GM19099 (cell line): Measurements from ENCODE around the gene DNAI2.

ENCODE experiments used
- POLR2A ChIP-seq: IDR thresholded peaks from 3 replicates; pipeline ENCODE4 v1.6.1; 2011; ENCODE audit warnings: low read depth; ENCODE audit not compliant: insufficient read length; ENCODE audit errors: extremely low read depth

The DNAI2 gene

DNA sequence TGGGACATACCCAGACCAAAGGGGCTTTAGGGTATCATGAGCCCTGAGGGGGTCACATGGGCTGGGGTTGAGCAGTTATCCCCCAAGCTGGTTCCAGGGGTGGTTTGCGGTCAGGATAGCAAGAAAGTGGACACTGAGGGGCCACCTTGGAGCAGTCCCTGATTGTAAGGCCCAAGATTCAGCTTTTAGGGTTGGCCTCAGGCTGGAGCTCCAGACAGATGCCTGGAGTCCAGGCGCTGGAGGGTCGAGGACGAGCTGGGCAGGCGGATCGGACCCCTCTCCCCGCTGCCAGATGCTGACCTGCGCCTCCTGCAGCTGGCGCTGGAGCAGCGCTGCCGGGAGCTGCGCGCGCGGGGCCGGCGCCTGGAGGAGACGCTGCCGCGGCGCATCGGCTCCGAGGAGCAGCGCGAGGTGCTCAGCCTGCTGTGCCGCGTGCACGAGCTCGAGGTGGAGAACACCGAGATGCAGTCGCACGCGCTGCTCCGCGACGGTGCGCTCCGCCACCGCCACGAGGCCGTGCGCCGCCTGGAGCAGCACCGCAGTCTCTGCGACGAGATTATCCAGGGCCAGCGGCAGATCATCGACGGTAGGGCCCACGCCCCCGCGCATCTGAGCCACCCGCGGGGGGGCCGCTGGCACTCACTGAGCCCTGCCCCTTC is 77.6 kb downstream of the DNAI2 start:
- TF ChIP-seq POLR2A: no peak

DNA sequence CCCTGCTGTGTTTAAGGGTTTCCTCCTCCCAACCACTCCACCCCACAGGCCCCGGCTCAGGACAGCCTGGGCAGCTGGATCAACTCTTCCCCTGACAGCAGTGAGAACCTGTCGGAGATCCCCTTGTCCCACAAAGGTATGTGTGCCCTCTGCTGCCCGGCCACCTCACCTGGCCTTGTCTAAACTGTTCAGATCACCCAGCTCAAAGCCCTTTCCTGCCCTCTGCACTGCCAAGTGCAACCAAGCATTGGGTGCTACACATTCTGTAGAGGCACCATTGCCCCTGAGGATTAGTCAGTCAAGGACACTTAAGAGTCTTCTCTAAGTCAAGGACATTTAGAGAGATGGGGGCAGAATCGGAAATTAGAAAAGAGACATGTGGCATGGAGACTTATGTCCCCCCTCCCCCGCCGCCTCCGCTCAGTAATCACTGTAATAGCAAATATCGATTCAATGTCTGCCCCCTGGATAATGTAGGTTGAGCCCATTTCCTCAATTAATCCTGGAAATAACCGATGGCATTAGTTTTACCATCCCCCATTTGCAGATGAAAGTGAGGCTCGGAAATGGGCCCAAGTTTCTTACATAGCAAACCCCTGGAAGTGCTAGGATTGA is 79.5 kb downstream of the DNAI2 start:
- no peak for TF ChIP-seq POLR2A

DNA sequence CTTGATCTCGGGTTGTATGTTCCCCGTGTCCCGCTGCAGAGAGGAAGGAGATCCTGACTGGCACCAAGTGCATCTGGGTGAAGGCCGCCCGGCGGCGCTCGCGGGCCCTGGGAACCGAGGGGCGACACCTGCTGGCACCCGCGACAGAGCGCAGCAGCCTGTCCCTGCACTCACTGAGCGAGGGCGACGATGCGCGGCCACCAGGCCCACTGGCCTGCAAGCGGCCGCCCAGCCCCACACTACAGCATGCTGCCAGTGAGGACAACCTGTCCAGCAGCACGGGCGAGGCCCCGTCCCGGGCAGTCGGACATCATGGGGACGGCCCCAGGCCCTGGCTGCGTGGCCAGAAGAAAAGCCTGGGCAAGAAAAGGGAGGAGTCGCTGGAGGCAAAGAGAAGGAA is 80.1 kb downstream of the DNAI2 start:
- TF ChIP-seq POLR2A: no peak

DNA sequence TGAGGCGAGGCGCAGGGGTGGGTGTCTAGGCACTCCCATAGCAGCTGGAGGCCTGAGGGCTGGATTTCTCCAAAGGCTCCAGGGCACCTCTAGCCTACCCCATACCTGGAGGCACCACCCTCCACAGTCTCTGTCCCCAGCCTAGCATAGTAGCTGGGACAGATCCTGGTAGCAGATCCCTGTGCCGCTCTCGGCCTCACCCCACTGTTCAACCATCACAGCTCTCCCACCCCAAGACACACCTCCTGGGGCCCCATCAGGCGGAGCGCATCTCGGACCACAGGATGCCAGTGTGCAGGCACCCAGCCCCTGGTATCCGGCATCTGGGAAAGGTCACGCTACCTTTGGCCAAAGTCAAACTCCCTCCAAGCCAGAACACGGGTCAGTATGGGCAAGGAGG is 80.5 kb downstream of the DNAI2 start:
- TF ChIP-seq POLR2A: no peak

DNA sequence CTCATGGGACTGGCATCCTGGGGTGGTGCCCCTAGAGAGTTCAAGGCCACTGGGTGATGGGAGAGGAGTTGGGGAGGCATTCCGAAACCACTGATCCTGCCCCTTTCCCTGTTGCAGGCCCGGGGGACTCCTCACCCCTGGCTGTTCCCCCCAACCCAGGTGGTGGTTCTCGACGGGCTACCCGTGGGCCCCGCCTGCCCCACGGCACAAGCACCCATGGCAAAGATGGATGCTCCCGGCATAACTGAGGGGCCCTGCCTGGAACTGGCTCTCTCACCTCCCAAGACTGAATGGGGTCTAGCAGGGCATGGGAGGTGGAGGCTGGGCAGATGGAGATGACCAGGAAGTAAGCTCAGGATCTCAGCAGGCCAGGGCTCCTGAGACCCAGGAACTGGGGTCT is 81.0 kb downstream of the DNAI2 start:
- TF ChIP-seq POLR2A: no peak

DNA sequence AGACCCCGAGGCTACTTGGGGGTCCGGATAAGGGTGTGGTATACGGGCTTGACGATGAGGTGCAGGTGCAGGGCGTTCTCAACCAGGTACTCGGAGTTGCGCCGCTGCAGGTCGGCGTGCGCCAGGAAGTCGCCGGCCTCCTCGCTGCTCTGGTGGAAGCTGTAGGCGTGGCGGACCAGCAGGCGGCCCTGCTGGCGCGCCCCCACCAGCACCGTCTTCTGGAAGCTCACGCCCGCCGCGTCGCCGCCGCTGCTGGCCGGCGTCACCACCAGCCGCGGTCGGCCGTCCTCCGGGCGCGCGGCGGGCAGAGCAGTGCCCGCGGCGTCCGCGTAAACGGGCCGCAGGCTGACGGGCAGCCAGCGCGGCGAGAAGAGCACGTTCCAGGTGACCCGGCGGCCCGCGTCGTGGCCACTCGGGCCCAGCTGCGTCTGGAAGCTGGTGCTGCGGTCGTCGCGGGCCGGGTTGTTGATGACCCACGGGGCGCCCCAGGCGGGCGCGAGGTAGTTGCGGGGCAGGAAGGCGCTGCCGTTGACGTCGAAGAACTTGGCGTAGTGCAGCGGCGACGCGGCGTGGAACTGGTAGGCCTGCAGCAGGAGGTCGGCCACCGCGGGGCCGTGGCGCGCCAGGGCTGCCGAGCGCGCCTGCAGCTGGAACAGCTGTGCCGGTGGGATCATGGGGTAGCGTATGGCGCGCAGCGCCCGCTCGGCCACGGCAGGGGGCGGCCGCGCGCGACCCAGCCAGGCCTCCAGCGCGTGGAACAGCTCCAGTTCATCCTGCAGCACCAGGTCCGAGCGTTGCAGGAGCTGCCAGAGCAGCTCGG is 82.8 kb downstream of the DNAI2 start:
- no peak for TF ChIP-seq POLR2A

DNA sequence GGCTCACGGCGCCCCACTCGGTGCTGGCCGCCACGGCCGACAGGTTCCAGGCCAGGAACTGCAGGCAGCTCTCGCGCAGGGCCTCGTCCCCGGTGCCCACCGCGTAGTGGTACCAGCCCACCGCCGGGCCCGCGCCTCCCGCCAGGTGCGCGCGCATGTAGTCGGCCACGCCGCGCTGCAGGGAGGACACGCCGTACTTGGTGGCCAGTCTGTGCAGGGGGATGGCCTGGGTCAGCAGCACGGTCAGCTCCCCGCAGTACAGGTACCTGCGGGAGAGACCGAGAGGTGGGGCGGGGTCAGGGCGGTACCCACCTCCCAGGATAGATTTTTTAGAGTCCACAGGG is 83.4 kb downstream of the DNAI2 start:
- TF ChIP-seq POLR2A: no peak

DNA sequence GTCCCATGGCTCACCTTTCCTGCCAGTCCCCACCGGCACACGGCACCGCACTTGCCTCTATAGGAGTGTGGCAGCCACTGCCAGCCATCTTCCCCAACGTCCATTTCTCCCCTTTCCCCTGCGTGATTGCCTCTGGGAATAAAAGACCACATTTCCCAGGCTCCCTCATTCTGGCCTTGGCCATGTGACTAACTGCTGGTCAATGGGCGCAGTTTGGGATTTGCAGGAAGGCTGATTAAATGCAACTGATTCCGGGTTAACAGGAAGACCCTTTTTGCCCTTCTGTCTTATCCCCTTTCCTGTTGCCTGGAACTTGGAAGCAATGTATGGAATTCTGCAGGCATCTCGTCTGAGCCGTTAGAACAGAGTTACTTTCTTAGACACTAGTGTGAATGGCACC is 84.7 kb downstream of the DNAI2 start:
- no peak for TF ChIP-seq POLR2A

DNA sequence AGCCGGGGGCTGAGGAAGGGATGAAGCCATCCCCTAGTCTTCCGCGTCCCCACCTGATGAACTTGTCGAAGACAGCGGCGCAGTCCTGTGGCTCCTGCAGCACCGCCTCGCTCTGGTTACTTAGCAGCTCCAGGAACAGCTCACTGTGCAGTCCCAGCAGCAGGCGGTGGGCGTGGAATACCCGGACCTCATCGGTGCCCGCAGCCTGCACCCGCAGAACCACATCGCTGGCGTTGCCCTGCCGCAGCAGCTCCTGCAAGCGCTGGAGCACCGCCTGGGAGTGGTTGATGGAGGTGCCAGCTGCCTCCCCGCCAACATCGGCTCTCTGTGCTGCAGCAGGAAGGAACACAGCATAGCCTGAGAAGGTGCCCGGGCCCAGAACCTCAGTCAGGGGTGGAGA is 85.9 kb downstream of the DNAI2 start:
- TF ChIP-seq POLR2A: no peak

DNA sequence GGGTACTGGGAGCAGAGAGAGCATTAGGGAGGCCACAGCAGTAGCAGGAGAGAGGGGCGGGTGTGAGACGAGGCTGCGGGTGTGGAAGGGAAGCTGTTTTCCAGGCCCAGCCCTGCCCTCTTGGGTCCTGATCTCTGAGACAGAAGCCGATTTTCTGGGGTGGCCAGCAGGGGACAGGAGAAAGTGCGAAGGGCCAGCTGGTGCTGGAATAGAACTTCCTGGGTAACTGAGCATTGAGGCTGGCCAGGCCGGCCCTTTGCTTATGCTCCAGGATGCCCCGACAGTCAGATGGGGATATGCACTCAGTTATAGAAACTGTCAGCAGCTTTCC is 86.8 kb downstream of the DNAI2 start:
- no peak for TF ChIP-seq POLR2A

DNA sequence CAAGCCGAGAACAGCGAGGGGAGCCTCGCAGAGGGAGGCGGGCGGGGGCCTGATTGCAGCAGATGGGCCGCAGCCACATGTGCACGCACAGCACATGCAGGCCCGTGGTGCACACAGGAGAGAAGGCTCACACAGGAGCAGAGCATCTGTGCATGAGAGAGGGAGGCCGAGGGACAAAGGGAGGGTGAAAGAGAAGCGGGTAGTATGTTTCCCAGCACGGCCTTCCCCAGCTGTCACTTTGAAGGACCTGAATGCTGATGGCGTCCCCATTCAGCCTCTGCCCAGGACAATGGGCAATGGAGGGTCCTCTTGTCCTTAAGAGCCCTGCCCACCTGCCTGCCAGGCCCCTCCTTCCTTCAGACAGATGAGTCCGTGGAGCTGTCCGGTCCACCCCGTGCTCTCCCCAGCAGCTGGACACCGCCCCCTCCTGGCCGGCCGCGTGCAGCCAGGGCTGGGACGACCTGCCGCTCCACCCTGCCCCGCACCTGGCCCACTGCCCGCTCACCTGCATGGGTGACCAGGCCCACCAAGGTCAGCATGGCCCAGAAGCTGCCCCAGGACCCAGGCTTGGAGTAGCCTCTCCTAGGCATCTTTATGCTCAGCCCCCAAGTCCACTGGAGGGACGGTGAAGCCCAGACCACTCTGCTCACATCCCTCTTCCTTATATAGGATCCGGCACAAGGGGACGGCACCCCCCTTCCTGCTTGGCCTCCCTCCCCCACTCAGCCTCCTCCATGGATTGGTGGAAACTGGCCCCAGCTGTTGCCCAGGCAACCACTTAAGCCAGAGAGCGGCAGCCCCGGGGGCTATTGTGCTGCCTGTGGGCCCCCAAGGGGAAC is 87.4 kb downstream of the DNAI2 start, which contains the start of gene BTBD17:
Gene BTBD17, minus strand, starts transcription at position 639 of the 839 bp plus-strand sequence. Its CDS starts 49 bp downstream, at position 590.
- TF ChIP-seq POLR2A: no peak

DNA sequence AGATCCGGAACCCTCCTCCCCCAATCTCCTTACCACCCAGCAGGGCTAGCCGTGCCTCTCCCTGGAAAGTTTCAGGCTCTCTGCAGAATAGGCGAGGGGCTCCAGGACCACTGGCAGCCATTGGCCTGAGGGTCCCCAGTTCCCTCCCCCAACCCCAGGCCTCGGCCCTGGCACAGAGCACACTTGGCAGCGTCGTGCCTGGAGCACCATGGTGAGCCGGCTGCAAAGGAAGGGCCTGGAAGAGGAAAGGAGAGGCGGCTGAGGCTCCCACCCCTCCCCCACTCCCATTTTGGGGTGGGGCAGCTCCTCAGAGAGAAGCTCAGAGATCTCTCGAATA is 88.0 kb downstream of the DNAI2 start:
- no peak for TF ChIP-seq POLR2A

DNA sequence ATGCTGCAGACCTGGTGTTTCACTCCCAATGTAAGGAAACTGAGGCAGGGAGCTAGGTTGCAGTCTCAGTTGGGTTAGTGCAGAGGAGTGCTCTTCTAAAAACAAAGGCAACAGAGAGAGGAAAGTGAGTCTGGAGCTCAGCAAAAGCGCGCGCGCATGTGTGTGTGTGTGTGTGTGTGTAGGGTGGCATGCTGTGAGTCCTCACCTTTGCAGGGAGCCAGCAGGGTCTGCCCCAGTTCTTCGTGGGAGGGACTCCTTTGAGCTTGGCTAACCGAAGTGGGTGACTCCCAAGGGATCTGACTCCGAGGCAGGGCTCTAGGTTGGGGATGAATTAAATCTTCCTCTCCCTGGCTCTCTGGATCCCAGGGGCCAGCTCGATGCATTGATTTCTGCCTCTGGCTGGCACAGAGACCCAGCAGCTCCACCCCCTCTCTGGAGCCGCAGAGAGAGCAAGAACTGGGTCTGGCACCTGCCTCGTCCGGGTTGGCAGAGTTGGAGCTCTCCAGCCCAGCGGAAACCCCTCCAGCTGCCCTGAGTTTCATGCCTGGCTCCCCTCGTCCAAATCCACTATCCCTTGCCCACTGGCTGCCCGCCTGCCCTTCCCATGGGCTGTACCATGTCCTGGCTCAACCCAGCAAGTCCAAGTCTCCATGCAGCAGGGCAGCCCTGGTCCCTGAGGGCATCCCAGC is 88.9 kb downstream of the DNAI2 start:
- no peak for TF ChIP-seq POLR2A
